Tibial nerve (tissue), 4 donors: ENCODE data around the gene WDR88. TPM values are rescaled to one million over a fixed set of nuclear protein-coding genes. Genes with fewer than 3 reads are reported as not detected.

Source experiments
- DNase-seq, 2 donors: peaks; one replicate each; pipeline ENCODE4 v3.0.0-alpha.2; 2019; ENCODE audit warnings: low spot score in 2 of 2
- H3K27ac ChIP-seq, 4 donors: fragments of 200-600 bp; sonication (generic) in 3 of 4; one replicate each; pipeline ENCODE4 v1.5.1; 2017 to 2019; ENCODE audit warnings: mild to moderate bottlenecking in 1 of 4
- H3K27me3 ChIP-seq, 2 donors: fragments of 200-600 bp; sonication (generic) in 1 of 2; one replicate each; pipeline versions ENCODE4 v1.5.1 to v1.6.0; 2017 to 2019
- H3K36me3 ChIP-seq, 3 donors: fragments of 200-600 bp; sonication (generic); one replicate each; pipeline ENCODE4 v1.5.1; 2018 to 2019
- H3K4me1 ChIP-seq, 4 donors: fragments of 200-600 bp; sonication (generic) in 3 of 4; one replicate each; pipeline ENCODE4 v1.5.1; 2017 to 2019
- H3K4me3 ChIP-seq, 4 donors: fragments of 200-600 bp; sonication (generic) in 3 of 4; one replicate each; pipeline ENCODE4 v1.5.1; 2017 to 2019; ENCODE audit warnings: mild to moderate bottlenecking in 1 of 4, moderate library complexity in 1 of 4
- H3K9me3 ChIP-seq, 4 donors: fragments of 200-600 bp; sonication (generic) in 3 of 4; one replicate each; pipeline ENCODE4 v1.5.1; 2017 to 2019
- CTCF ChIP-seq, 5 experiments: fragments of 200-600 bp in 3 of 5; fragments of 450-650 bp in 2 of 5; sonication (generic) in 3 of 5; IDR thresholded peaks; one replicate each; pipeline ENCODE4 v1.5.1; 2016 to 2019; ENCODE audit warnings: antibody characterized with exemption in 5 of 5, mild to moderate bottlenecking in 3 of 5, moderate library complexity in 2 of 5
- EP300 ChIP-seq, 2 donors: sonication (generic); formaldehyde crosslinking; IDR thresholded peaks; one replicate each; pipeline ENCODE4 v1.6.1; 2017; ENCODE audit warnings: antibody characterized with exemption in 2 of 2, mild to moderate bottlenecking in 1 of 2
- POLR2A ChIP-seq, 2 donors: fragments of 450-650 bp; IDR thresholded peaks; one replicate each; pipeline ENCODE4 v1.6.1; 2017; ENCODE audit warnings: antibody characterized with exemption in 2 of 2, mild to moderate bottlenecking in 2 of 2, moderate library complexity in 2 of 2
- WGBS, 2 donors: methylation state at CpG; one replicate each; pipeline ENCODE4 v1.1.5; 2018; 5-methylcytosine and 5-hydroxymethylcytosine counted together
- total RNA-seq, 4 donors: library from RNA; depleted of rRNA; stranded (reverse); fragments of >200 nt; gene quantifications; one replicate each; pipeline ENCODE4 v1.1.0, GENCODE V29; 2016

Gene WDR88
- total RNA-seq, 4 donors from 2014 or later: not detected

GRCh38 chr19:33175886-33176669 lies 44.2 kb downstream of the WDR88 start:
- peaks cover 0 to 22% (median 16%) of the 10 kb centered on the region in 4 donors for H3K4me1 ChIP-seq
- H3K27ac ChIP-seq: peak overlapping the region; percentile 56 to 94 (median 92)
- 14% methylated on average over 23 to 25 of the region's 25 CpGs for WGBS, 2 donors
- H3K36me3 ChIP-seq: no peaks in the 10 kb centered on the region
- TF ChIP-seq CTCF (IDR thresholded peaks at IDR 0.05) (no peak), EP300 (IDR thresholded peaks at IDR 0.05) (no peak), POLR2A (IDR thresholded peaks at IDR 0.05) (no peak)
- H3K27me3 ChIP-seq: no peaks in the 10 kb centered on the region
- peak overlapping the region; percentile 78 to 92 (median 83) for H3K4me3 ChIP-seq
- H3K9me3 ChIP-seq: no peaks in the 10 kb centered on the region
- DNase-seq: no peak

- 0 to 1% methylated on average over 31 to 62 of the region's 65 CpGs for WGBS, 2 donors
- DNase-seq: peak; percentile 97 to 99
- TF ChIP-seq CTCF (IDR thresholded peaks at IDR 0.05): peak in 4 of 5 experiments; percentile 9 to 59 (median 38)
- peak; percentile 6 to 64 for TF ChIP-seq POLR2A (IDR thresholded peaks at IDR 0.05)
- TF ChIP-seq EP300 (IDR thresholded peaks at IDR 0.05): peak; percentile 86 to 87
Measured at GRCh38 chr19:33176670-33177416, 44.9 kb downstream of the WDR88 start.

GRCh38 chr19:33177417-33177979 lies 45.6 kb downstream of the WDR88 start:
- Histone ChIP-seq H3K4me3 (peak overlapping the region; percentile 78 to 92 (median 83)), H3K36me3 (no peaks in the 10 kb centered on the region), H3K27ac (peak overlapping the region; percentile 78 to 94 (median 92)), H3K9me3 (no peaks in the 10 kb centered on the region), H3K27me3 (no peaks in the 10 kb centered on the region), H3K4me1 (peaks cover 0 to 22% (median 16%) of the 10 kb centered on the region in 4 donors)
- DNase-seq: no peak
- WGBS, 2 donors: 0% methylated on average over 20 to 37 of the region's 38 CpGs
- TF ChIP-seq CTCF (IDR thresholded peaks at IDR 0.05): peak; percentile 34 to 68 (median 58)
- no peak for TF ChIP-seq EP300 (IDR thresholded peaks at IDR 0.05)
- TF ChIP-seq POLR2A (IDR thresholded peaks at IDR 0.05): no peak

More at GRCh38 chr19:33176670-33177416, 44.9 kb downstream of the WDR88 start:
- Histone ChIP-seq H3K9me3 (no peaks in the 10 kb centered on the region), H3K36me3 (no peaks in the 10 kb centered on the region), H3K27ac (peak overlapping the region; percentile 78 to 94 (median 92)), H3K4me3 (peak overlapping the region; percentile 78 to 92 (median 83)), H3K4me1 (peaks cover 0 to 22% (median 16%) of the 10 kb centered on the region in 4 donors), H3K27me3 (no peaks in the 10 kb centered on the region)

GRCh38 chr19:33186431-33187182 lies 54.7 kb downstream of the WDR88 start:
- DNase-seq: no peak
- no peaks in the 10 kb centered on the region for H3K27me3 ChIP-seq
- TF ChIP-seq CTCF (IDR thresholded peaks at IDR 0.05) (no peak), EP300 (IDR thresholded peaks at IDR 0.05) (no peak), POLR2A (IDR thresholded peaks at IDR 0.05) (no peak)
- no peak overlapping the region for H3K27ac ChIP-seq
- no peaks in the 10 kb centered on the region for H3K9me3 ChIP-seq
- 56 to 62% methylated on average over 11 of the region's 11 CpGs for WGBS, 2 donors
- peaks cover 0 to 5% (median 0%) of the 10 kb centered on the region in 4 donors for H3K4me1 ChIP-seq
- H3K4me3 ChIP-seq: no peak overlapping the region
- H3K36me3 ChIP-seq: no peaks in the 10 kb centered on the region
